DMS53 treated with DMSO at 0.1 percent for 48 hours (cell line): ENCODE results near the gene TLN1.

ENCODE experiments used
- DNase-seq: peaks from one replicate; lab custom pipeline; 2025; ENCODE audit not compliant: unreplicated experiment; lab: John Stamatoyannopoulos, UW

Gene TLN1

GRCh38 chr9:35669331-35670145, 62.5 kb downstream of the TLN1 start:
- peak; percentile 78 for DNase-seq

GRCh38 chr9:35667939-35668338, 64.1 kb downstream of the TLN1 start:
- DNase-seq, result no peak

- DNase-seq, result no peak
These were observed 65.4 kb downstream of the TLN1 start for GRCh38 chr9:35666549-35666948.

GRCh38 chr9:35666045-35666444, 66.0 kb downstream of the TLN1 start:
- no peak for DNase-seq

- DNase-seq, result no peak
These were observed 66.5 kb downstream of the TLN1 start for GRCh38 chr9:35665471-35665818.

GRCh38 chr9:35664531-35665470, 67.2 kb downstream of the TLN1 start, which contains the start of gene ARHGEF39:
ARHGEF39 (minus strand) TSS chr9:35665195; CDS start chr9:35665169, 26 bp downstream.
- peak; percentile 79 for DNase-seq

- DNase-seq, result no peak
These were observed 69.6 kb downstream of the TLN1 start for GRCh38 chr9:35662437-35662836.

GRCh38 chr9:35661756-35662350, 70.1 kb downstream of the TLN1 start:
- DNase-seq, result no peak

- DNase-seq, result peak; percentile 11
These were observed 71.0 kb downstream of the TLN1 start for GRCh38 chr9:35660966-35661415.

GRCh38 chr9:35659340-35659739, 72.7 kb downstream of the TLN1 start:
- no peak for DNase-seq

- no peak for DNase-seq
These were observed 73.1 kb downstream of the TLN1 start for GRCh38 chr9:35658968-35659220.

GRCh38 chr9:35658137-35658967, 73.6 kb downstream of the TLN1 start, which contains the start of gene CCDC107:
CCDC107 (plus strand) TSS chr9:35658292; CDS start chr9:35658380, 88 bp downstream.
- DNase-seq, result peak; percentile 11

GRCh38 chr9:35657546-35658136, 74.4 kb downstream of the TLN1 start, which contains the start of gene RMRP:
RMRP (minus strand) TSS chr9:35658019.
- peak; percentile 91 for DNase-seq

GRCh38 chr9:35656831-35657545, 75.0 kb downstream of the TLN1 start:
- peak; percentile 38 for DNase-seq

GRCh38 chr9:35656348-35656747, 75.6 kb downstream of the TLN1 start:
- DNase-seq, result no peak

- no peak for DNase-seq
These were observed 78.4 kb downstream of the TLN1 start for GRCh38 chr9:35653611-35654010.

- DNase-seq, result no peak
These were observed 79.2 kb downstream of the TLN1 start for GRCh38 chr9:35652829-35653209.

- DNase-seq, result peak; percentile 54
These were observed 79.8 kb downstream of the TLN1 start for GRCh38 chr9:35651956-35652828.
